NOMO-1 (cell line): ENCODE measurements around the gene HES2.
"Not testable (repeated sequence)": the region's sequence is repeated elsewhere in the genome, so short reads cannot be mapped to it uniquely, and the experiment has no call there.

Experiments used
- DNase-seq, 2 experiments: peaks; one replicate each; lab custom pipeline; 2025; ENCODE audit not compliant: unreplicated experiment in 2 of 2; lab: John Stamatoyannopoulos, UW

Gene HES2

GRCh38 chr1:6419397-6419803 lies 319 bp downstream of the HES2 start:
- DNase-seq = no peak

- DNase-seq = no peak
Observed at GRCh38 chr1:6418668-6419396, 887 bp downstream of the HES2 start.

GRCh38 chr1:6417961-6418667 lies 1.6 kb downstream of the HES2 start:
- no peak for DNase-seq

- no peak for DNase-seq
Observed at GRCh38 chr1:6416906-6417305, 2.8 kb downstream of the HES2 start.

- no peak for DNase-seq
Observed at GRCh38 chr1:6416295-6416656, 3.4 kb downstream of the HES2 start.

GRCh38 chr1:6414881-6415626 lies 4.7 kb downstream of the HES2 start:
- peak in 1 of 2 experiments; percentile 54 for DNase-seq

GRCh38 chr1:6414443-6414844 lies 5.3 kb downstream of the HES2 start:
- no peak for DNase-seq

GRCh38 chr1:6412896-6413295 lies 6.8 kb downstream of the HES2 start:
- no peak for DNase-seq

- DNase-seq = no peak
Observed at GRCh38 chr1:6410248-6410893, 9.3 kb downstream of the HES2 start.

- DNase-seq = no peak
Observed at GRCh38 chr1:6409733-6410132, 10.0 kb downstream of the HES2 start.

GRCh38 chr1:6409053-6409452 lies 10.7 kb downstream of the HES2 start:
- peak in 1 of 2 experiments; percentile 8 for DNase-seq

GRCh38 chr1:6408023-6408422 lies 11.7 kb downstream of the HES2 start:
- no peak for DNase-seq

GRCh38 chr1:6401673-6402072 lies 18.0 kb downstream of the HES2 start:
- DNase-seq = peak; percentile 72 to 86

GRCh38 chr1:6399294-6399693 lies 20.4 kb downstream of the HES2 start:
- no peak for DNase-seq

- no peak for DNase-seq
Observed at GRCh38 chr1:6397844-6398441, 21.8 kb downstream of the HES2 start.

- no peak for DNase-seq
Observed at GRCh38 chr1:6396998-6397397, 22.7 kb downstream of the HES2 start.

GRCh38 chr1:6395781-6396244 lies 23.9 kb downstream of the HES2 start:
- DNase-seq = not testable (repeated sequence)

GRCh38 chr1:6395130-6395529 lies 24.6 kb downstream of the HES2 start:
- not testable (repeated sequence) for DNase-seq

- DNase-seq = peak; percentile 76 to 93
Observed at GRCh38 chr1:6393400-6394187, 26.1 kb downstream of the HES2 start, which contains the start of gene ACOT7. TSS of gene ACOT7 (minus strand) at chr1:6393767. CDS start at chr1:6393399, 368 bp downstream.
